ENCODE measurements around the gene TNFRSF1A.
"Not testable (repeated sequence)": the region's sequence is repeated elsewhere in the genome, so short reads cannot be mapped to it uniquely, and the experiment has no call there.

Gene TNFRSF1A

DNA sequence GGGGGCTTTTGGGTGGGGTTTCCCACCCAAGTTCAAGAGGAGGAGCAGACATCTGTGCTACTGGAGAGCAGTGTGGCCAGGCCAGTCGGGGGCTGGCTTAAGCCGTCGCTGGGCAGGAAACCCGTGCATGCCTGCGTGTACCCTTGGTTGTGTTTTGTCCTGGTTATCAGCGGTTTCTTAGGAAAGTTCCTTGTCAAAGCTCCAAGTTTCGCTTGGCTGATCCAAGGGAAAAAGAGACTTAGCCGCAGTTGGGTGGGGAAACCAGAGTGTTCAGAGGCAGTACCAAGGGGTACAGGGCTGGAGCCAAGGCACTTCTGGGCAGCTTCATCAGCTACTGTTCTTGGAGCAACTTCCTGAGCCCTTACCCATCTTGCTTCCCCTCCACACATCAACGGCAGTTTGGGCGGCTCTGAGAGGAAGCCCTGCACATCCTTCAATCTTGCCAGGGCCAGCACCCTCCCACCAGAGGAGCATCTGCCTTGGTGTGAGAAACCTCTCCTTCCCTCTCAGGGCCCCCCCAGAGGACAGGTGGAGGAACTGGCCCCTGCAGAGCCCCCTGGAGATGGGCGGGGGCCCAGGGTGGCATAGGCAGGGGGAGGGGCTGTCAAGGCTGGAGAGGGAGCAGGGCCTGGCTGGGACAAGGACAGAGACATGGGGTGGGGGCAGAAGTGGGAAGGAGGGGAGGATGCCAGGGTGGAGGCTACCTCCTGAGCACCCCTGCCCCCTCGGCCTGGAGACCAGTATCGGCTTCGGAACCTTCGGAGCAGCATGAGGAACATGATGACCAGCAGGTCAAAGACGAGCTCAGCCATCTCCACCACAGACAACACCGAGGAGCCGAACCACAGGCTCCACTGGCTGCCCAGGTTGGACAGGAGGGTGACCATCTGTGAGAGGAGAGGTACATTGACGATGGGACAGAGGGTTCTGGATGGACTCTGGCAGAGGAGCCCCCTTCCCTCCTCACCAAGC is 5.8 kb upstream of the TNFRSF1A start:
- H3K9me3 Mint-ChIP-seq, result no peaks in the 10 kb centered on the region
- H3K4me3 Mint-ChIP-seq, result no peak overlapping the region
- TF ChIP-seq, protein P1, sequence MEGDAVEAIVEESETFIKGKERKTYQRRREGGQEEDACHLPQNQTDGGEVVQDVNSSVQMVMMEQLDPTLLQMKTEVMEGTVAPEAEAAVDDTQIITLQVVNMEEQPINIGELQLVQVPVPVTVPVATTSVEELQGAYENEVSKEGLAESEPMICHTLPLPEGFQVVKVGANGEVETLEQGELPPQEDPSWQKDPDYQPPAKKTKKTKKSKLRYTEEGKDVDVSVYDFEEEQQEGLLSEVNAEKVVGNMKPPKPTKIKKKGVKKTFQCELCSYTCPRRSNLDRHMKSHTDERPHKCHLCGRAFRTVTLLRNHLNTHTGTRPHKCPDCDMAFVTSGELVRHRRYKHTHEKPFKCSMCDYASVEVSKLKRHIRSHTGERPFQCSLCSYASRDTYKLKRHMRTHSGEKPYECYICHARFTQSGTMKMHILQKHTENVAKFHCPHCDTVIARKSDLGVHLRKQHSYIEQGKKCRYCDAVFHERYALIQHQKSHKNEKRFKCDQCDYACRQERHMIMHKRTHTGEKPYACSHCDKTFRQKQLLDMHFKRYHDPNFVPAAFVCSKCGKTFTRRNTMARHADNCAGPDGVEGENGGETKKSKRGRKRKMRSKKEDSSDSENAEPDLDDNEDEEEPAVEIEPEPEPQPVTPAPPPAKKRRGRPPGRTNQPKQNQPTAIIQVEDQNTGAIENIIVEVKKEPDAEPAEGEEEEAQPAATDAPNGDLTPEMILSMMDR (IDR thresholded peaks at IDR 0.05; ENCODE audit: unreplicated experiment in 3 of 3), result no peak
- H3K36me3 Mint-ChIP-seq (ENCODE audit: low read depth), result no peaks in the 10 kb centered on the region
- no peaks in the 10 kb centered on the region for H3K27me3 Mint-ChIP-seq (ENCODE audit: low read depth)
- peaks cover 17% of the 10 kb centered on the region for H3K4me1 Mint-ChIP-seq
- no peak overlapping the region for H3K27ac Mint-ChIP-seq

DNA sequence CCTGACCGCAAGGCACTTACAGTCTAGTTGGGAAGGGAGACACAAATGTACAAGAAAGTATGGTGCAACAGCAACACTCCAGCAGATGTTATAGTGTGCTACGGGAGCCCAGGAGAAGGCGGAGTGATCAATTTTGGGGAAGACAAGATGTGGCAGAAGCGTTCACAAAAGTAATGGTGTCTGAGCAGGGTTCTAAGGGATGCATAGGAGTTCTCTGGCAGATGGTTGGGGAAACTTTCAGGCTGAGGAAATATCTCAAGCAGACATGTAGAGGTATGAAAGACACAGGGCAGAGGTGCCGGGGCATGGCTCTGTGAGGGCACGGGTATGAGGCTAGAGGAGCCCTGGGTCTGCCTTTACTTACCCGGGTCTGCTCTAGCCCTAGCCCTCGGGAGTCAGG is 5.1 kb upstream of the TNFRSF1A start:
- H3K4me3 Mint-ChIP-seq, result no peak overlapping the region
- H3K36me3 Mint-ChIP-seq (ENCODE audit: low read depth), result no peaks in the 10 kb centered on the region
- no peak overlapping the region for H3K27ac Mint-ChIP-seq
- peaks cover 19% of the 10 kb centered on the region for H3K4me1 Mint-ChIP-seq
- H3K9me3 Mint-ChIP-seq, result no peaks in the 10 kb centered on the region
- TF ChIP-seq, protein P1 (IDR thresholded peaks at IDR 0.05; ENCODE audit: unreplicated experiment in 3 of 3), result no peak
- no peaks in the 10 kb centered on the region for H3K27me3 Mint-ChIP-seq (ENCODE audit: low read depth)

DNA sequence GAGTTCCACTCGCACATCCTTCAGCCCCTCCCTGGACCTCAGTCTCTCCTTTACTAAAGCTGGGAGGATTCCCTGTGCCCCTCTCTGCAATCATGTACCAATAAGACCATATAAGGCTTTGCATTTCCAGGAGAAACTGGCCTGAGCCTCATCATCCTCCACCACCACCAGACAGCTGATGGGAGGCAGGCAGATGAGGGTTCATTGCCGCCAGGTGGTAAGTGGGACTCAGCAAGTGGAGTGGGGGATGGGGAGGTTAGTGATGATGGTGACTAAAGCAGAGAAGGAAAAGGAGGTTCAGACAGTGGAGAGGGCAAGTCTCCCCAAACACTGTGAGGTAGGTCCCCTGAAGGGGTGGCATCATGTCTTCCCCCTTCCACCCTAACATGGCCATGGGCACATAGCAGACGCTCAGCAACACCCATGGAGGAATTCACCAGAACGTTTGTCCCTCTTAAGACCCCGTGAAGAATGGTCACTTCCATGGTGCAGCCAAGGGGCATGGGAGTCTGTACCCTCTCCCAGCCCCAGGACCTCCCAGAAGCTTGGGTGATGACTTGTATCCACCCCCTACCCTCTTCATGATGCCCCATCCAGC is 4.5 kb upstream of the TNFRSF1A start:
- TF ChIP-seq, protein P1 (IDR thresholded peaks at IDR 0.05; ENCODE audit: unreplicated experiment in 3 of 3), result no peak

DNA sequence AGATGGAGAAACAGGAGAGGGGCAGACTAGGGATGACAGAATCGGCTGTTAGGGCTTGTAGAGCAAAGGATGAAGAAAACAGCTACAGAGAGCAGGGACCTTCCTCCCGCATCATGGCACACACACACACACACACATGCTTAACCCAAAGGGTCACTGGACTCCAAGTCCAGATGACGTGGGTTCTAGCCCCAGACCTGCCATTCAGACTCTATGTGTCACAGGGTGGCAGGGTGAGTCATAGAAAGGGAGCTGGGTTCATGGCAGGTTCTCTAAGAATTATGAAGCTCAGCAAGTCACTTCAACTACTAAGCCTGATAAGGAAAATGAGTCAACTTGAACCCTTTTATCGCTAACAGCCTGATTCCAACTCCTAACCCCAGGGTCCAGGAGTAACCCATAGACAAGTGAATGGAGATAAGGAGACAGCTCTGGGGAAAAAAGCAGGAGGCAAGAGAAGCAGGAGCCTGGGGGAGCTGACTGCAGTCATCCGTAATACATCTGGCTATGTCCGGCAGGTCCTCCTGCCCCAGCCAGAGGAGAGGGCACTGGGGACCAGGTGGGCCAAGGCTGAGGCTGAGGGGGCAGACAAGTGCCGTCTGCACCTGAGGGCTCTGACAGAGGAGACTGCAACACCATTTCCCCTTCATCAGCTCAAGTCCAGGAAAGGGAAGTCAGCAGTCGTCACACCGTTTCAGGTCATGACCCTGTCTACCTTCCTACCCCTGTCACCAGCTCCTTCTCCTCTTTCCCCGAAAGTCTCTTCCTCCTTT is 3.6 kb upstream of the TNFRSF1A start:
- TF ChIP-seq, protein P1 (IDR thresholded peaks at IDR 0.05; ENCODE audit: unreplicated experiment in 3 of 3), result no peak
- no peaks in the 10 kb centered on the region for H3K9me3 Mint-ChIP-seq
- no peak overlapping the region for H3K4me3 Mint-ChIP-seq
- peak overlapping the region in 2 of 3 experiments; percentile 16 to 78 for H3K27ac Mint-ChIP-seq
- no peaks in the 10 kb centered on the region for H3K27me3 Mint-ChIP-seq (ENCODE audit: low read depth)
- H3K4me1 Mint-ChIP-seq, result peaks cover 22% of the 10 kb centered on the region
- H3K36me3 Mint-ChIP-seq (ENCODE audit: low read depth), result no peaks in the 10 kb centered on the region

More for the DNA sequence above, 4.5 kb upstream of the TNFRSF1A start:
- Mint-ChIP-seq H3K27me3 (ENCODE audit: low read depth) (no peaks in the 10 kb centered on the region), H3K9me3 (no peaks in the 10 kb centered on the region), H3K4me3 (no peak overlapping the region), H3K27ac (peak overlapping the region in 1 of 3 experiments; percentile 41), H3K4me1 (peaks cover 22% of the 10 kb centered on the region), H3K36me3 (ENCODE audit: low read depth) (no peaks in the 10 kb centered on the region)

DNA sequence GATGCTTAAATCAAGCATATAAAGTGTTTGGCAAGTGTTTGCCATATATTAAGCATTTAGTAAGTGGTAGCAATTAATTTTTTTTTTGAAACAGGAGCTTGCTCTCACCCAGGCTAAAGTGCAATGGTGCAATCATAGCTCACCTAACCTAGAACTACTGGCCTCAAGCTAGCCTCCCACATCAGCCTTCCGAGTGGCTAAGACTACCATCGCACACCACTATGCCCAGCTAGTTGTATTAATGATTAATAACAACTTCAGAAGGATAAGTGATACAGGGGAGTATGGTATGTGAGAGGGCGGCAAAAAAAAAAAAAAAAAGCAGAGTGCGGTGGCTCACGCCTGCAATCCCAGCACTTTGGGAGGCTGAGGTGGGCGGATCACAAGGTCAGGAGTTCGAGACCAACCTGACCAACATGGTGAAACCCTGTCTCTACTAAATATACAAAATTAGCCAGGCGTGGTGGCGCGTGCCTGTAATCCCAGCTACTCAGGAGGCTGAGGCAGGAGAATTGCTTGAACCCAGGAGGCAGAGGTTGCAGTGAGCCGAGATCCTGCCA is 2.3 kb upstream of the TNFRSF1A start:
- H3K27me3 Mint-ChIP-seq (ENCODE audit: low read depth); H3K9me3 Mint-ChIP-seq; H3K4me3 Mint-ChIP-seq; H3K27ac Mint-ChIP-seq; H3K36me3 Mint-ChIP-seq (ENCODE audit: low read depth): not testable (repeated sequence)
- H3K4me1 Mint-ChIP-seq, result peaks cover 22% of the 10 kb centered on the region

DNA sequence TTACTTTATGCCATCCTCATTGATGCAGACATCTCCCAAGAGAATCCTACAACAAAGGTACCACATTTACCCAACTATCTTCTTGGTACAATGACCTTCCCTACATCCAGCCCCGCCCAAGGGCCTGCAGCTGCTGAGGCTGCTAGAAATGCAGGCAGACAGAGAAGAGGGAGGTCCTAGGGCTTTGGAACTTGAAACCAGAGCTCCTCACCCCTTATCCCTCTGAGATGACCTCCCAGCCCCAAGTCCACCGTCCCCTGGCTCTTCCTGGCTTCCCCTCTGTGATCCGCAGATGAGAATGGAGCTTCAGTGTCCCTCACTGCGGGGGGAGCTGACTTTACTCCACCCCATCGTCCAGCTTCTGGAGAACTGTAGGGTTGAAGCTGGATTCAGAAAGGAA is 1.6 kb upstream of the TNFRSF1A start:
- TF ChIP-seq, protein P1 (IDR thresholded peaks at IDR 0.05; ENCODE audit: unreplicated experiment in 3 of 3), result no peak
- H3K4me3 Mint-ChIP-seq, result no peak overlapping the region
- no peaks in the 10 kb centered on the region for H3K27me3 Mint-ChIP-seq (ENCODE audit: low read depth)
- peaks cover 22% of the 10 kb centered on the region for H3K4me1 Mint-ChIP-seq
- no peaks in the 10 kb centered on the region for H3K9me3 Mint-ChIP-seq
- no peak overlapping the region for H3K27ac Mint-ChIP-seq
- H3K36me3 Mint-ChIP-seq (ENCODE audit: low read depth), result no peaks in the 10 kb centered on the region
